HCT116 (cell line): ENCODE results near the gene IRX3. TPM values are rescaled to one million over a fixed set of nuclear protein-coding genes. Genes with fewer than 3 reads are reported as not detected.

Source experiments
- ATAC-seq: fragments of 200-7000 bp; cut with Tn5 transposase; 2 replicates; pipeline ENCODE4 v1.9.1; 2020; ENCODE audit warnings: mild to moderate bottlenecking, moderate library complexity
- BruUV-seq: library from RNA; stranded (reverse); fragments of 400-500 nt; replicated peaks from 2 replicates; lab custom pipeline; 2021; lab: Mats Ljungman, UMichigan
- CTCF ChIA-PET: fragments of 300-600 bp; sonication (Branson Sonifier 250); formaldehyde crosslinking; loops from one replicate; lab custom pipeline; 2021; ENCODE audit warnings: antibody characterized with exemption; lab: Charles Lee
- POLR2A ChIA-PET: fragments of 300-600, 350-600 bp; sonication (Branson Sonifier 250); formaldehyde crosslinking; loops from one replicate; lab custom pipeline; 2021; ENCODE audit warnings: antibody characterized with exemption; lab: Charles Lee
- RAD21 ChIA-PET, 2 experiments: fragments of 300-600 bp; sonication (Branson Sonifier 250); formaldehyde crosslinking; loops; one replicate each; lab custom pipeline; 2023; ENCODE audit warnings: low total read pairs in 2 of 2; ENCODE audit not compliant: uncharacterized antibody in 2 of 2, unreplicated experiment in 2 of 2, low non-redundant PET in 1 of 2; lab: Charles Lee
- DNase-seq: peaks from one replicate; pipeline ENCODE4 v3.0.0-alpha.2; 2010; ENCODE audit warnings: low read depth, low spot score
- H2AFZ ChIP-seq: fragments of 200-600 bp; shearing (Covaris generic), sonication (generic); 2 replicates; pipeline ENCODE4 v1.6.1; 2017; ENCODE audit warnings: low read depth, mixed run types, mixed read lengths, antibody characterized with exemption, low read length; ENCODE audit not compliant: poor library complexity, severe bottlenecking
- H3K27ac ChIP-seq: 2 replicates; pipeline ENCODE4 v1.5.1; 2012; ENCODE audit warnings: low read depth, low read length
- H3K27me3 ChIP-seq: fragments of 200-600 bp; sonication (generic); 2 replicates; pipeline ENCODE4 v1.6.1; 2016; ENCODE audit warnings: mixed run types, low read length, mixed read lengths; ENCODE audit not compliant: insufficient read depth
- H3K36me3 ChIP-seq, 2 experiments: fragments of 200-500 bp in 1 of 2; fragments of 200-600 bp in 1 of 2; sonication (Bioruptor generic) in 1 of 2; sonication (generic) in 1 of 2; 2 replicates each; pipeline versions ENCODE4 v1.5.1 to v1.6.1; 2014 to 2016; ENCODE audit warnings: low read length in 2 of 2, inconsistent platforms in 1 of 2, mixed read lengths in 1 of 2, mixed run types in 1 of 2; ENCODE audit not compliant: insufficient read depth in 2 of 2, control insufficient read depth in 1 of 2
- H3K4me1 ChIP-seq, 2 experiments: fragments of 200-600 bp in 1 of 2; sonication (generic) in 1 of 2; 2 replicates each; pipeline versions ENCODE4 v1.5.1 to v1.6.1; 2012 to 2017; ENCODE audit warnings: low read length in 2 of 2, inconsistent platforms in 1 of 2, mild to moderate bottlenecking in 1 of 2, mixed read lengths in 1 of 2, mixed run types in 1 of 2, moderate library complexity in 1 of 2; ENCODE audit not compliant: insufficient read depth in 2 of 2, control insufficient read depth in 1 of 2
- H3K4me2 ChIP-seq: fragments of 200-600 bp; sonication (generic); 2 replicates; pipeline ENCODE4 v1.6.1; 2017; ENCODE audit warnings: mixed run types, low read length, mixed read lengths
- H3K4me3 ChIP-seq, 2 experiments: fragments of 200-600 bp in 1 of 2; sonication (generic) in 1 of 2; replicated peaks in 1 of 2; 2 replicates each; pipeline ENCODE4 v1.5.1; 2011 to 2016; ENCODE audit warnings: low read length in 2 of 2, control low read depth in 1 of 2, low read depth in 1 of 2, mild to moderate bottlenecking in 1 of 2, mixed read lengths in 1 of 2, mixed run types in 1 of 2
- H3K79me2 ChIP-seq: fragments of 200-600 bp; sonication (generic); 2 replicates; pipeline ENCODE4 v1.6.1; 2017; ENCODE audit warnings: mild to moderate bottlenecking, mixed run types, low read length, moderate library complexity, mixed read lengths; ENCODE audit not compliant: insufficient read depth
- H3K9ac ChIP-seq: fragments of 200-600 bp; sonication (generic); 2 replicates; pipeline ENCODE4 v1.6.1; 2016; ENCODE audit warnings: low read length, mixed read lengths
- H3K9me2 ChIP-seq: fragments of 200-600 bp; sonication (generic), shearing (Covaris generic); 2 replicates; pipeline ENCODE4 v1.6.1; 2017; ENCODE audit warnings: mixed run types, mild to moderate bottlenecking, moderate library complexity; ENCODE audit not compliant: insufficient read depth
- H3K9me3 ChIP-seq, 2 experiments: fragments of 200-500 bp in 1 of 2; fragments of 200-600 bp in 1 of 2; sonication (Bioruptor generic) in 1 of 2; sonication (generic) in 1 of 2; 2 replicates each; pipeline ENCODE4 v1.6.1; 2014 to 2017; ENCODE audit warnings: low read length in 2 of 2, mixed read lengths in 2 of 2, inconsistent platforms in 1 of 2, low read depth in 1 of 2, mild to moderate bottlenecking in 1 of 2, mixed run types in 1 of 2, moderate library complexity in 1 of 2; ENCODE audit not compliant: control insufficient read depth in 1 of 2, insufficient read depth in 1 of 2
- H4K20me1 ChIP-seq: fragments of 200-600 bp; sonication (generic), shearing (Covaris generic); 2 replicates; pipeline ENCODE4 v1.6.1; 2017; ENCODE audit warnings: mixed run types, mild to moderate bottlenecking, moderate library complexity; ENCODE audit not compliant: insufficient read depth
- CEBPB ChIP-seq: IDR thresholded peaks from 2 replicates; pipeline ENCODE4 v1.6.1; 2012; ENCODE audit warnings: low read depth
- EGR1 ChIP-seq: IDR thresholded peaks from 2 replicates; pipeline ENCODE4 v1.6.1; 2012; ENCODE audit warnings: low read depth
- ELF1 ChIP-seq: IDR thresholded peaks from 2 replicates; pipeline ENCODE4 v1.6.1; 2012; ENCODE audit warnings: low read depth, borderline replicate concordance
- EZH2phosphoT487 ChIP-seq: fragments of 200-600 bp; IDR thresholded peaks from 2 replicates; pipeline ENCODE4 v1.6.1; 2018; ENCODE audit warnings: antibody characterized with exemption, borderline replicate concordance
- FOSL1 ChIP-seq: IDR thresholded peaks from 2 replicates; pipeline ENCODE4 v1.6.1; 2012; ENCODE audit warnings: low read depth
- POLR2AphosphoS5 ChIP-seq: IDR thresholded peaks from 2 replicates; pipeline ENCODE4 v1.6.1; 2011; ENCODE audit warnings: mild to moderate bottlenecking, low read depth, low read length, moderate library complexity
- RAD21 ChIP-seq: IDR thresholded peaks from 2 replicates; pipeline ENCODE4 v1.6.1; 2012; ENCODE audit warnings: low read depth, mild to moderate bottlenecking
- REST ChIP-seq: IDR thresholded peaks from 2 replicates; pipeline ENCODE4 v1.6.1; 2012; ENCODE audit warnings: low read depth
- SRF ChIP-seq: IDR thresholded peaks from 2 replicates; pipeline ENCODE4 v1.6.1; 2012; ENCODE audit warnings: low read depth
- TCF7L2 ChIP-seq: IDR thresholded peaks from 2 replicates; pipeline ENCODE4 v1.7.0; 2011; ENCODE audit warnings: borderline replicate concordance, inconsistent platforms; ENCODE audit not compliant: insufficient read depth, insufficient read length; ENCODE audit errors: extremely low read depth
- ZNF274 ChIP-seq: fragments of 200-500 bp; sonication (Bioruptor generic); IDR thresholded peaks from 2 replicates; pipeline ENCODE4 v1.6.1; 2014; ENCODE audit warnings: mild to moderate bottlenecking, low read depth, low read length, inconsistent platforms
- intact Hi-C: fragments of 100-400 bp; cut with micrococcal nuclease; formaldehyde crosslinking; loops from 2 replicates; pipeline ENCODE4 v1.10.0; 2022
- total RNA-seq: library from RNA; stranded (reverse); gene quantifications from one replicate; pipeline ENCODE4 v1.2.1, GENCODE V29; 2021; ENCODE audit not compliant: unreplicated experiment
- TF ChIP-seq, protein P1 (sequence below): IDR thresholded peaks from 2 replicates; pipeline ENCODE4 v1.6.1; 2011; ENCODE audit warnings: mild to moderate bottlenecking, low read length, moderate library complexity; ENCODE audit not compliant: insufficient replicate concordance; ENCODE audit errors: extremely low read depth
- TF ChIP-seq, protein P2 (sequence below), 3 experiments: fragments of 200-600 bp in 1 of 3; sonication (generic) in 1 of 3; IDR thresholded peaks in 2 of 3; conservative IDR thresholded peaks in 1 of 3; 2 replicates each; pipeline ENCODE4 v1.5.1; 2012 to 2017; ENCODE audit warnings: low read depth in 2 of 3, low read length in 2 of 3, antibody characterized with exemption in 1 of 3, borderline replicate concordance in 1 of 3, control low read depth in 1 of 3, mild to moderate bottlenecking in 1 of 3, mixed read lengths in 1 of 3, mixed run types in 1 of 3, moderate library complexity in 1 of 3; ENCODE audit not compliant: insufficient read depth in 1 of 3

IRX3 gene
- total RNA-seq, 1 experiment from 2014 or later, result 2.0 TPM

DNA sequence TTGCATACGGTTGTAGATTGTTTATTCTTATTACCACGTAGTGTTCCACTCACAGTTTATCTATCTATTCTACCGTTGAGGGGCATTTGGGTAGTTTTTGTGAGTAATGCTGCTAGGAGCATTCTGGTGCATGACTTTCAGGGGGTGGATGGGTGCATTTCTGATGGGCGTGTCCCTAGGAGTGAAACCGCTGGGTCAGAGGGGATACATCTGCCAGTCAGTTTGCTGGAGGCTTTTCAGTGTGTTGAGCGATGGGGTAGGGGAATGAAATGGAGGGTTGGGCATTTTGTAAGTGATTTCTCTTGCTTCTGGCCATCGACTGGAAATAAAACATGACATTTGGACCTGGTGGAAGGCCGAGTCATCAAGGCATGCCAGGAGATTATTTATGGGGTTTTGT is 17.0 kb upstream of the IRX3 start:
- RAD21 ChIA-PET, result no interaction called here
- CTCF ChIA-PET, result no interaction called here
- ATAC-seq (no peak), DNase-seq (no peak)
- BruUV-seq, result no TSS peak
- no peak overlapping the region for H3K4me2 ChIP-seq
- no peaks in the 10 kb centered on the region for H3K79me2 ChIP-seq
- H3K4me1 ChIP-seq, result no peaks in the 10 kb centered on the region
- H3K9me3 ChIP-seq, result no peaks in the 10 kb centered on the region
- H3K36me3 ChIP-seq, result no peaks in the 10 kb centered on the region
- POLR2A ChIA-PET, result no interaction called here
- no peak overlapping the region for H3K4me3 ChIP-seq
- intact Hi-C loops, result no loop called here
- no peaks in the 10 kb centered on the region for H3K9me2 ChIP-seq
- no peaks in the 10 kb centered on the region for H4K20me1 ChIP-seq
- H3K27ac ChIP-seq, result no peak overlapping the region
- TF ChIP-seq ELF1 (no peak), EGR1 (no peak), ZNF274 (no peak), POLR2AphosphoS5 (no peak), CEBPB (no peak), SRF (no peak), EZH2phosphoT487 (no peak), REST (no peak), TCF7L2 (no peak), RAD21 (no peak), FOSL1 (no peak)
- TF ChIP-seq, protein P1, sequence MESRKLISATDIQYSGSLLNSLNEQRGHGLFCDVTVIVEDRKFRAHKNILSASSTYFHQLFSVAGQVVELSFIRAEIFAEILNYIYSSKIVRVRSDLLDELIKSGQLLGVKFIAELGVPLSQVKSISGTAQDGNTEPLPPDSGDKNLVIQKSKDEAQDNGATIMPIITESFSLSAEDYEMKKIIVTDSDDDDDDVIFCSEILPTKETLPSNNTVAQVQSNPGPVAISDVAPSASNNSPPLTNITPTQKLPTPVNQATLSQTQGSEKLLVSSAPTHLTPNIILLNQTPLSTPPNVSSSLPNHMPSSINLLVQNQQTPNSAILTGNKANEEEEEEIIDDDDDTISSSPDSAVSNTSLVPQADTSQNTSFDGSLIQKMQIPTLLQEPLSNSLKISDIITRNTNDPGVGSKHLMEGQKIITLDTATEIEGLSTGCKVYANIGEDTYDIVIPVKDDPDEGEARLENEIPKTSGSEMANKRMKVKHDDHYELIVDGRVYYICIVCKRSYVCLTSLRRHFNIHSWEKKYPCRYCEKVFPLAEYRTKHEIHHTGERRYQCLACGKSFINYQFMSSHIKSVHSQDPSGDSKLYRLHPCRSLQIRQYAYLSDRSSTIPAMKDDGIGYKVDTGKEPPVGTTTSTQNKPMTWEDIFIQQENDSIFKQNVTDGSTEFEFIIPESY, result no peak
- TF ChIP-seq, protein P2, sequence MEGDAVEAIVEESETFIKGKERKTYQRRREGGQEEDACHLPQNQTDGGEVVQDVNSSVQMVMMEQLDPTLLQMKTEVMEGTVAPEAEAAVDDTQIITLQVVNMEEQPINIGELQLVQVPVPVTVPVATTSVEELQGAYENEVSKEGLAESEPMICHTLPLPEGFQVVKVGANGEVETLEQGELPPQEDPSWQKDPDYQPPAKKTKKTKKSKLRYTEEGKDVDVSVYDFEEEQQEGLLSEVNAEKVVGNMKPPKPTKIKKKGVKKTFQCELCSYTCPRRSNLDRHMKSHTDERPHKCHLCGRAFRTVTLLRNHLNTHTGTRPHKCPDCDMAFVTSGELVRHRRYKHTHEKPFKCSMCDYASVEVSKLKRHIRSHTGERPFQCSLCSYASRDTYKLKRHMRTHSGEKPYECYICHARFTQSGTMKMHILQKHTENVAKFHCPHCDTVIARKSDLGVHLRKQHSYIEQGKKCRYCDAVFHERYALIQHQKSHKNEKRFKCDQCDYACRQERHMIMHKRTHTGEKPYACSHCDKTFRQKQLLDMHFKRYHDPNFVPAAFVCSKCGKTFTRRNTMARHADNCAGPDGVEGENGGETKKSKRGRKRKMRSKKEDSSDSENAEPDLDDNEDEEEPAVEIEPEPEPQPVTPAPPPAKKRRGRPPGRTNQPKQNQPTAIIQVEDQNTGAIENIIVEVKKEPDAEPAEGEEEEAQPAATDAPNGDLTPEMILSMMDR (IDR thresholded peaks at IDR 0.05 in 2 of 3, conservative IDR thresholded peaks at IDR 0.05 in 1 of 3; ENCODE audit: borderline replicate concordance in 1 of 3, insufficient read depth in 1 of 3, low read depth in 2 of 3, low read length in 2 of 3), result no peak
- no peak overlapping the region for H3K9ac ChIP-seq
- H2AFZ ChIP-seq, result no peak overlapping the region
- H3K27me3 ChIP-seq, result no peaks in the 10 kb centered on the region
